Measurements from ENCODE around the gene MRPS24. TPM values are rescaled to one million over a fixed set of nuclear protein-coding genes. Genes with fewer than 3 reads are reported as not detected.
A peak's percentile ranks its signal among the peaks of the same experiment; 100 is the strongest.
"Not testable (repeated sequence)": the region's sequence is repeated elsewhere in the genome, so short reads cannot be mapped to it uniquely, and the experiment has no call there.

MRPS24 gene
- polyA plus RNA-seq (ENCODE audit: insufficient read length in 4 of 4): 100 to 1,000 TPM in 1 of 4 donors, 10 to 100 TPM in 3; 72.2 to 101 (median 76.9) TPM

- peak; percentile 87 to 90 (median 89) for DNase-seq (ENCODE audit: low read depth in 4 of 4, low spot score in 3 of 4)
These were observed at the start of gene MRPS24 for GRCh38 chr7:43869006-43869866. Gene MRPS24, minus strand, starts transcription at chr7:43869517. Its CDS starts 22 bp downstream, at chr7:43869495.

- DNase-seq (ENCODE audit: low read depth in 4 of 4, low spot score in 3 of 4): no peak
These were observed 46.6 kb upstream of the MRPS24 start for GRCh38 chr7:43915907-43916306.

- no peak for DNase-seq (ENCODE audit: low read depth in 4 of 4, low spot score in 3 of 4)
These were observed 45.5 kb upstream of the MRPS24 start for GRCh38 chr7:43914795-43915194.

GRCh38 chr7:43906331-43907010, 37.2 kb upstream of the MRPS24 start, which contains the start of gene URGCP:
Gene URGCP, minus strand, starts transcription at chr7:43906596. Its CDS starts 21 bp downstream, at chr7:43906575.
- DNase-seq (ENCODE audit: low read depth in 4 of 4, low spot score in 3 of 4): peak; percentile 19 to 31 (median 20)

GRCh38 chr7:43905956-43906330, 36.6 kb upstream of the MRPS24 start:
- peak in 3 of 4 donors; percentile 17 to 29 (median 26) for DNase-seq (ENCODE audit: low read depth in 4 of 4, low spot score in 3 of 4)

- DNase-seq (ENCODE audit: low read depth in 4 of 4, low spot score in 3 of 4): no peak
These were observed 36.1 kb upstream of the MRPS24 start for GRCh38 chr7:43905209-43905946.

GRCh38 chr7:43904533-43905208, 35.4 kb upstream of the MRPS24 start:
- no peak for DNase-seq (ENCODE audit: low read depth in 4 of 4, low spot score in 3 of 4)

- no peak for DNase-seq (ENCODE audit: low read depth in 4 of 4, low spot score in 3 of 4)
These were observed 33.3 kb upstream of the MRPS24 start for GRCh38 chr7:43902542-43903054.

GRCh38 chr7:43898571-43898970, 29.3 kb upstream of the MRPS24 start:
- DNase-seq (ENCODE audit: low read depth in 4 of 4, low spot score in 3 of 4): not testable (repeated sequence)

- no peak for DNase-seq (ENCODE audit: low read depth in 4 of 4, low spot score in 3 of 4)
These were observed 26.6 kb upstream of the MRPS24 start for GRCh38 chr7:43895847-43896415.

GRCh38 chr7:43891069-43891955, 22.0 kb upstream of the MRPS24 start:
- DNase-seq (ENCODE audit: low read depth in 4 of 4, low spot score in 3 of 4): no peak

GRCh38 chr7:43890468-43890867, 21.2 kb upstream of the MRPS24 start:
- no peak for DNase-seq (ENCODE audit: low read depth in 4 of 4, low spot score in 3 of 4)

GRCh38 chr7:43888993-43889945, 20.0 kb upstream of the MRPS24 start:
- no peak for DNase-seq (ENCODE audit: low read depth in 4 of 4, low spot score in 3 of 4)

GRCh38 chr7:43884617-43885016, 15.3 kb upstream of the MRPS24 start:
- no peak for DNase-seq (ENCODE audit: low read depth in 4 of 4, low spot score in 3 of 4)

GRCh38 chr7:43884209-43884608, 14.9 kb upstream of the MRPS24 start:
- DNase-seq (ENCODE audit: low read depth in 4 of 4, low spot score in 3 of 4): no peak

GRCh38 chr7:43880596-43880995, 11.3 kb upstream of the MRPS24 start:
- DNase-seq (ENCODE audit: low read depth in 4 of 4, low spot score in 3 of 4): no peak

- no peak for DNase-seq (ENCODE audit: low read depth in 4 of 4, low spot score in 3 of 4)
These were observed 10.2 kb upstream of the MRPS24 start for GRCh38 chr7:43879477-43879876.

- no peak for DNase-seq (ENCODE audit: low read depth in 4 of 4, low spot score in 3 of 4)
These were observed 9.6 kb upstream of the MRPS24 start for GRCh38 chr7:43878867-43879266.
